H9 (cell line): ENCODE results near the gene RBM38. TPM values are rescaled to one million over a fixed set of nuclear protein-coding genes. Genes with fewer than 3 reads are reported as not detected.

Experiments used
- DNase-seq: peaks from one replicate; pipeline ENCODE4 v3.0.0-alpha.2; 2017
- H2AFZ ChIP-seq: one replicate; pipeline ENCODE4 v1.6.1; 2013; ENCODE audit warnings: mild to moderate bottlenecking, low read length, control low read depth, moderate library complexity
- H2AK5ac ChIP-seq: 2 replicates; pipeline ENCODE4 v1.6.1; 2013; ENCODE audit warnings: low read length, control low read depth, mixed read lengths; ENCODE audit not compliant: insufficient read length
- H2BK120ac ChIP-seq: one replicate; pipeline ENCODE4 v1.6.1; 2013; ENCODE audit warnings: low read depth, mild to moderate bottlenecking, low read length, control low read depth, inconsistent platforms; ENCODE audit not compliant: poor library complexity, severe bottlenecking
- H2BK12ac ChIP-seq: 2 replicates; pipeline ENCODE4 v1.6.1; 2013; ENCODE audit warnings: low read length, control low read depth, mixed read lengths, low read depth; ENCODE audit not compliant: insufficient read length
- H2BK15ac ChIP-seq: 2 replicates; pipeline ENCODE4 v1.6.1; 2013; ENCODE audit warnings: low read depth, low read length, control low read depth
- H2BK20ac ChIP-seq: one replicate; pipeline ENCODE4 v1.6.1; 2013; ENCODE audit warnings: low read depth, mild to moderate bottlenecking, low read length, control low read depth, inconsistent platforms; ENCODE audit not compliant: poor library complexity, severe bottlenecking
- H2BK5ac ChIP-seq: 2 replicates; pipeline ENCODE4 v1.6.1; 2013; ENCODE audit warnings: low read length, control low read depth, mixed read lengths; ENCODE audit not compliant: insufficient read length
- H3K14ac ChIP-seq: 2 replicates; pipeline ENCODE4 v1.6.1; 2013; ENCODE audit warnings: low read length, control low read depth; ENCODE audit not compliant: insufficient read depth
- H3K18ac ChIP-seq: 2 replicates; pipeline ENCODE4 v1.6.1; 2013; ENCODE audit warnings: low read depth, mild to moderate bottlenecking, mixed read lengths, low read length, control low read depth; ENCODE audit not compliant: insufficient read length
- H3K23ac ChIP-seq: 2 replicates; pipeline ENCODE4 v1.6.1; 2013; ENCODE audit warnings: low read length, control low read depth, mixed read lengths, low read depth; ENCODE audit not compliant: insufficient read length
- H3K23me2 ChIP-seq: 2 replicates; pipeline ENCODE4 v1.6.1; 2013; ENCODE audit warnings: low read depth, mild to moderate bottlenecking, mixed read lengths, low read length, control low read depth; ENCODE audit not compliant: insufficient read length, poor library complexity, severe bottlenecking
- H3K27ac ChIP-seq: 2 replicates; pipeline ENCODE4 v1.5.1; 2013; ENCODE audit warnings: low read length, control low read depth, mixed read lengths, low read depth; ENCODE audit not compliant: insufficient read length
- H3K27me3 ChIP-seq: 2 replicates; pipeline ENCODE4 v1.6.1; 2013; ENCODE audit warnings: low read length, control low read depth, inconsistent platforms; ENCODE audit not compliant: insufficient read depth
- H3K4ac ChIP-seq: 2 replicates; pipeline ENCODE4 v1.6.1; 2013; ENCODE audit warnings: low read depth, mild to moderate bottlenecking, control low read depth, inconsistent platforms, low read length, moderate library complexity
- H3K4me1 ChIP-seq: 2 replicates; pipeline ENCODE4 v1.6.1; 2013; ENCODE audit warnings: low read length, control low read depth, inconsistent platforms; ENCODE audit not compliant: insufficient read depth
- H3K4me2 ChIP-seq: 2 replicates; pipeline ENCODE4 v1.6.1; 2013; ENCODE audit warnings: low read length, control low read depth, mixed read lengths; ENCODE audit not compliant: insufficient read length, insufficient read depth
- H3K56ac ChIP-seq: 2 replicates; pipeline ENCODE4 v1.6.1; 2013; ENCODE audit warnings: low read depth, mild to moderate bottlenecking, mixed read lengths, low read length, control low read depth; ENCODE audit not compliant: insufficient read length
- H3K79me1 ChIP-seq: 2 replicates; pipeline ENCODE4 v1.6.1; 2013; ENCODE audit warnings: low read depth, mild to moderate bottlenecking, moderate library complexity, low read length, control low read depth, inconsistent platforms; ENCODE audit not compliant: insufficient read depth, poor library complexity, severe bottlenecking
- H3K79me2 ChIP-seq: 2 replicates; pipeline ENCODE4 v1.6.1; 2013; ENCODE audit warnings: low read length, control low read depth, inconsistent platforms; ENCODE audit not compliant: insufficient read depth
- H3K9ac ChIP-seq: 2 replicates; pipeline ENCODE4 v1.6.1; 2013; ENCODE audit warnings: low read length, control low read depth, mixed read lengths; ENCODE audit not compliant: insufficient read length; ENCODE audit errors: extremely low read depth
- H3K9me3 ChIP-seq: one replicate; pipeline ENCODE4 v1.6.1; 2013; ENCODE audit warnings: low read depth, low read length, inconsistent platforms; ENCODE audit not compliant: control insufficient read depth
- H3T11ph ChIP-seq: one replicate; pipeline ENCODE4 v1.6.1; 2013; ENCODE audit warnings: mild to moderate bottlenecking, low read length, control low read depth, inconsistent platforms
- H4K20me1 ChIP-seq: one replicate; pipeline ENCODE4 v1.6.1; 2013; ENCODE audit not compliant: control insufficient read depth, insufficient read length, insufficient read depth
- H4K5ac ChIP-seq: 2 replicates; pipeline ENCODE4 v1.6.1; 2013; ENCODE audit warnings: low read depth, mild to moderate bottlenecking, mixed read lengths, low read length, control low read depth; ENCODE audit not compliant: insufficient read length
- H4K8ac ChIP-seq: replicated peaks from 2 replicates; pipeline ENCODE4 v1.6.1; 2013; ENCODE audit warnings: low read length, control low read depth, mixed read lengths, low read depth; ENCODE audit not compliant: insufficient read length
- H4K91ac ChIP-seq: 2 replicates; pipeline ENCODE4 v1.6.1; 2013; ENCODE audit warnings: low read depth, mild to moderate bottlenecking, moderate library complexity, mixed read lengths, low read length, control low read depth; ENCODE audit not compliant: insufficient read length
- H3K27ac Mint-ChIP-seq, 3 experiments: 2 replicates in 2 of 3; 3 replicates in 1 of 3; pipeline ENCODE4 v1.8.0; 2020 to 2021; ENCODE audit warnings: mixed read lengths in 3 of 3, mild to moderate bottlenecking in 1 of 3, moderate library complexity in 1 of 3
- H3K27me3 Mint-ChIP-seq: 2 replicates; pipeline ENCODE4 v1.8.0; 2021; ENCODE audit warnings: low read depth, mild to moderate bottlenecking, moderate library complexity, mixed read lengths
- H3K36me3 Mint-ChIP-seq, 3 experiments: 2 replicates in 2 of 3; 3 replicates in 1 of 3; pipeline ENCODE4 v1.8.0; 2020 to 2021; ENCODE audit warnings: low read depth in 3 of 3, mixed read lengths in 3 of 3; ENCODE audit not compliant: insufficient read depth in 1 of 3
- H3K4me1 Mint-ChIP-seq, 2 experiments: 2 replicates each; pipeline ENCODE4 v1.8.0; 2020; ENCODE audit warnings: mixed read lengths in 2 of 2
- H3K4me3 Mint-ChIP-seq, 2 experiments: 2 replicates in 1 of 2; 3 replicates in 1 of 2; pipeline ENCODE4 v1.8.0; 2020 to 2021; ENCODE audit warnings: mild to moderate bottlenecking in 2 of 2, mixed read lengths in 2 of 2, moderate library complexity in 1 of 2
- H3K9me3 Mint-ChIP-seq, 2 experiments: 2 replicates in 1 of 2; 3 replicates in 1 of 2; pipeline ENCODE4 v1.8.0; 2020; ENCODE audit warnings: mild to moderate bottlenecking in 2 of 2, mixed read lengths in 2 of 2, moderate library complexity in 1 of 2
- WGBS: extraction: QIAGEN DNeasy Blood & Tissue Kit; methylation state at CpG from one replicate; pipeline ENCODE4 v1.1.7; 2013; ENCODE audit warnings: missing lambda C conversion rate, low lambda C conversion rate, mixed read lengths; ENCODE audit not compliant: insufficient read length; ENCODE audit errors: extremely low coverage; 5-methylcytosine and 5-hydroxymethylcytosine counted together
- total RNA-seq: library from RNA; stranded (reverse); gene quantifications from 2 replicates; pipeline ENCODE4 v1.2.1, GENCODE V29; 2021
- TF ChIP-seq, protein P1 (sequence below): fragments of 200-600 bp; sonication (generic); conservative IDR thresholded peaks from 3 replicates; pipeline ENCODE4 v1.8.0; 2021; ENCODE audit warnings: antibody characterized with exemption, mild to moderate bottlenecking

Gene RBM38
- total RNA-seq, 1 experiment from 2014 or later = 66.8 TPM

DNA sequence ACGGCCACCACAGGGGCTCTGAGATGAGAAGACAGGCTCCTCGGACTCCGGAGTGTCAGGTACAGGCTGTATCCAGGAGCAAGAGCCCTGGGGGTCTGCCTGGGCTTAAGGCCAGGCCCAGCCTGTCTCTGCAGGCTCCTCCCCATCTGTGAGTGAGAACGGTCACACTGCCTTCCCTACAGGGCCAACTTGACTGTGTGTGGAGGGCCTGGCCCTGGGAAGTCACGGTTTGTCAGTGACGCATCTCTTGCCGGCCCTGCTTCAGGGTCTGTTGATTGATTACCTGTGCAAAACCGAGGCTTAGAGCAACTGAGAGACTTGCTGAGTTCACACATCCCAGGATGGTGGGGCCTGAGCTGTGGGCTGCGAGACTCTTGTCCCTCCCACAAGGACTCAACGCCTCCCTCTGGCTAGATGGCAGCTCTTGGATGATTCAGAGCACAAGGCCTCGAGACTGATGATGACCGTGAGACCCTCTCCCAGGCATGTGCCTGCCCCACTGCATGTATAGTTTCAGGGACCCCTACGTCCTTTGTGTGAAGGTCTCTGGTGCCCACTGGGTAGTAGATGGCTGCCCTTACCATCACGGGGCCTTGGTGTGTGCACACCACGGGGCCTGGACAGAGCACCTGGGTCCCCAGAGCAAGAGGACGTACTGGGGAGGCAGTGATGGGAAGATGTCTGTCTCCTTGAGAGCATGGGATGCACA is 5.9 kb downstream of the RBM38 start:
- Histone ChIP-seq H4K8ac (no peak overlapping the region), H3K79me1 (peaks cover 6% of the 10 kb centered on the region), H4K20me1 (no peaks in the 10 kb centered on the region), H3K9me3 (no peaks in the 10 kb centered on the region), H3K4me1 (no peaks in the 10 kb centered on the region), H4K91ac (no peak overlapping the region), H3K23me2 (peaks cover 5% of the 10 kb centered on the region), H2AFZ (no peak overlapping the region), H3K27me3 (no peaks in the 10 kb centered on the region), H3K27ac (no peak overlapping the region), H3K18ac (no peak overlapping the region), H2BK5ac (no peak overlapping the region), H3K9ac (no peak overlapping the region), H2BK20ac (no peak overlapping the region), H2BK15ac (no peak overlapping the region), H3K4ac (no peak overlapping the region), H3K4me2 (no peak overlapping the region), H4K5ac (no peak overlapping the region), H2AK5ac (no peak overlapping the region), H2BK120ac (no peak overlapping the region), H3K23ac (no peak overlapping the region), H3K79me2 (no peaks in the 10 kb centered on the region; the same call in 1 of the 2 replicates), H3K56ac (no peak overlapping the region), H2BK12ac (no peak overlapping the region), H3K14ac (no peak overlapping the region), H3T11ph (no peak overlapping the region)
- Mint-ChIP-seq H3K36me3 (peaks cover 37 to 74% (median 74%) of the 10 kb centered on the region in 3 experiments), H3K9me3 (no peaks in the 10 kb centered on the region), H3K27ac (peak overlapping the region in 2 of 3 experiments; percentile 11 to 89; a peak in 4 of 7 replicates), H3K27me3 (no peaks in the 10 kb centered on the region), H3K4me3 (no peak overlapping the region), H3K4me1 (peaks cover 36 to 49% of the 10 kb centered on the region in 2 experiments)
- WGBS = no CpG with 5 or more reads among the region's 16 CpGs
- TF ChIP-seq, protein P1, sequence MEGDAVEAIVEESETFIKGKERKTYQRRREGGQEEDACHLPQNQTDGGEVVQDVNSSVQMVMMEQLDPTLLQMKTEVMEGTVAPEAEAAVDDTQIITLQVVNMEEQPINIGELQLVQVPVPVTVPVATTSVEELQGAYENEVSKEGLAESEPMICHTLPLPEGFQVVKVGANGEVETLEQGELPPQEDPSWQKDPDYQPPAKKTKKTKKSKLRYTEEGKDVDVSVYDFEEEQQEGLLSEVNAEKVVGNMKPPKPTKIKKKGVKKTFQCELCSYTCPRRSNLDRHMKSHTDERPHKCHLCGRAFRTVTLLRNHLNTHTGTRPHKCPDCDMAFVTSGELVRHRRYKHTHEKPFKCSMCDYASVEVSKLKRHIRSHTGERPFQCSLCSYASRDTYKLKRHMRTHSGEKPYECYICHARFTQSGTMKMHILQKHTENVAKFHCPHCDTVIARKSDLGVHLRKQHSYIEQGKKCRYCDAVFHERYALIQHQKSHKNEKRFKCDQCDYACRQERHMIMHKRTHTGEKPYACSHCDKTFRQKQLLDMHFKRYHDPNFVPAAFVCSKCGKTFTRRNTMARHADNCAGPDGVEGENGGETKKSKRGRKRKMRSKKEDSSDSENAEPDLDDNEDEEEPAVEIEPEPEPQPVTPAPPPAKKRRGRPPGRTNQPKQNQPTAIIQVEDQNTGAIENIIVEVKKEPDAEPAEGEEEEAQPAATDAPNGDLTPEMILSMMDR = no peak
- no peak for DNase-seq
